NCI-H2107 treated with DMSO at 0.1 percent for 48 hours (cell line): ENCODE results near the gene KRT85.

Source experiments
- DNase-seq: peaks from one replicate; lab custom pipeline; 2025; ENCODE audit not compliant: unreplicated experiment; lab: John Stamatoyannopoulos, UW

The KRT85 gene

DNA sequence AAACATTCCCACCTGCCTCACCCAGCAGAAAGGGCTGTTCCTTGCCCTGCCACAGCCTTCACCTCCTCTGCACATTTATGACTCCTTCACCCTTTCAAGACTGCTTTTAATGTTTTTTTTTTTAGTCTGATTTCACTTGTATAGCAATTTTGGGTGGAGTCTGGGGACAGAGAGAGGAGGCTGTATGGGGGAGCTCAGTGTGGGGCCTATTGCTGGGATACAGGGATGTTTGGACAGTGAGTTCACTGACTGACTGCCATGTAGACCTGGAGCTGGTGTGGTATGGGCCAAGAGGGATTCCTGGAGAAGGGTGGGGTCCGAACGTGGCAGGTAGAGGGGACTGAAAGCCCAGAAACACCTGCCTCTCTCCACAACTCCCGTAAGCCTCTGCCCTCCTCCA lies 1.9 kb upstream of the KRT85 start:
- no peak for DNase-seq

DNA sequence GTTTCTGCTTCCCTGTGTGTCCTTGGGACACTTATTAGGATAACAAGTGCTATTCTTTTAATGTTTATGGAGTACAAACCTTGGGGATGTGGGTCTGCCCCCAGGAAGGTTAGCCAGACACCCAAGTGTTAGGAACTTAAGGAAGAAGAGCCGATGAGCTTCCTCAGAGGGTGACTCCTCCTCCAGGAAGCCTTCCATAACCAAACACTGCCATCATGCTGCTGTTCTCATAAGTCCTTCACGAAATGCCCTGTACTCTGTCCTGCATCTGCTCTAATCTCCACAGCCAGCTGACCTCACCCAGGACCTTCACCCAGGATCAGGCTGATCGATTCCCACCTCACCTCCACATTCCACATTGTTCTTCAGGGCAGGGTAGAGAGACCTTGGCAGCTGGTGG lies 1.2 kb upstream of the KRT85 start:
- DNase-seq = no peak

DNA sequence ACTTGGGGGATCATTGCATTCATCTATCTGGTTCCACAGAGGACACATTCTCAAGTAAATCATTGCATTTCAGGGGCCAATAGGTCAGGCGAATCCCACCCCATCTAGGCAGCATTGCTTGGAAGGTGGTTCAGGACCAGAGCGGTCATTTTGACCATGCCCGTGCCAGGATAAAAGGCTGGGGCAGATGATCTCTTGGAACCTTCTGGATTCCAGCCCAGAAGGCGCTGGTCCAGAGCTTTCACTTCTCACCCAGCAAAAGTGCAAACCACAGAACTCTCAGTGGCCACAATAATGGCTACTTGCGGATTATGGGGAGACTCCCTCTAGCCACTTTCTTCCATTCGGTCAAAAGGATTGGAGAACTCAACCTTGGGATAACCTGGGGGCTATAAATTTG lies 595 bp upstream of the KRT85 start:
- DNase-seq = no peak

DNA sequence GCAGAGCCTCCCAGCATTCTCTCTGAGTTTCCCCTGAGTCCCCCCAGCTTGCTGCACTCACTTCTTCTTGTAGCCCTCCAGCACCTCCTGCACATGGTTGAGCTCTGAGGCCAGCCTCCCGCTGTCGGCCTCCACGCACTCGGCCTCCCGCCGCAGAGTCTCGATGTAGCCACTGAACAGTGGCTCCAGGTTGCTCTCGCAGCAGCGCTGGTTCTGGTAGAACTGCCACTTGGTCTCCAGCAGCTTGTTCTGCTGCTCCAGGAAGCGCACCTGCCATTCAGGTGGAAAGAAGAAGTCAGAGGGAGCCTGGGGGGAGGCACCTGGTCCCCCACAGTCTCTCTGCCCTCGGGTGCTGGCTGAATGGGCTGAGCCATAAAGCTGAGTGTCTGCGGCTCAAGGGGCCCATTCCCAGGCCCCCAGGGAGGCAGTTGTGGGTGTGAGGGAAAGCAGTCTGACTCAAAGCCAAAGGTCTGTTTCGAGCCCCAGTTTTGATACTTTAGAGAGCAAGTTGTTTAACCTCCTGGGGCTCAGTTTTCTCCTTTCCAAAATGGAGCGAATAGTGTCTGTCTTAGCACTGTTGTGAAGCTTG lies 2.3 kb downstream of the KRT85 start:
- peak; percentile 79 for DNase-seq

DNA sequence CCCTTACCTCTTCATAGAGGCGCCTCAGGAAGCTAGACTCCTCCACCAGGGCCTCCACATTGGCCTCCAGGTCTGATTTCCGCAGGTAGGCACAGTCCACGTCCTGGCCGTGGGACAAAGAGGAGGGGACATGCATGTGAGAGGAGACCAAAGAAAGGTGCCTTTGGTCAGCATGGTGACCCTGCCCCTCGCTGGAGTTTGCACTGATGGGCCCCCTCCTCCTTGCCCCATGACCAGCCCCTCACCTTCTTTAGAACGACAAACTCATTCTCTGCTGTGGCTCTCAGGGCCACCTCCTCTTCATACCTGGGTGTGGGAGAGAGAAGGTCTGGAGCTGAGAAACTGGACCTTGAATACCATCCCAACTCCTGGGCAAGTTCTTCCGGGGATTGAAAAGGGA lies 3.2 kb downstream of the KRT85 start:
- DNase-seq = no peak

DNA sequence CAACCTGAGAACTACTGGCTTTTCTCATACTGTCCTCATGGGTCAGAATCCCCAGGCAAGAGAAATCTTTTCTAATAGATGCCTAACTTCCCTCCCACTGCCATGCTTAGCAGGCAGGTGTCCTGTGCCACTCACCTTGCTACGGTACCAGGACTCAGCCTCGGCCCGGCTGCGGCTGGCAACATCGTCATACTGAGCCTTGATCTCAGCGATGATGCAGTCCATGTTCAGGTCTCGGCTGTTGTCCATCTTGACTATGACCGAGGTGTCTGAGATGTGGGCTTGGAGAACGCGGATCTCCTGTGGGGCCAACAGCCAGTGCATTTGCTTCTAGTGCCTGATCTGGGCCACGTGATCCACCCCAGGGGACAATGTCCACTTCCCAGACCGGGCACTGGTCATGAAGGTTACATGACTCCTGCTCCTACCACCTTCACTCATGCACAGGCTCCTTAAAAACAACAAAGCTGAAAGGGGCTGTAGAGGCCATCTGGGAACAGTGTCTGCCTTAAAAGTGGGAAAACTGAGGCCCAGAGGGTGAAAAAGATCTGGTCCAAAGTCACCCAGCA lies 4.1 kb downstream of the KRT85 start:
- DNase-seq = no peak

DNA sequence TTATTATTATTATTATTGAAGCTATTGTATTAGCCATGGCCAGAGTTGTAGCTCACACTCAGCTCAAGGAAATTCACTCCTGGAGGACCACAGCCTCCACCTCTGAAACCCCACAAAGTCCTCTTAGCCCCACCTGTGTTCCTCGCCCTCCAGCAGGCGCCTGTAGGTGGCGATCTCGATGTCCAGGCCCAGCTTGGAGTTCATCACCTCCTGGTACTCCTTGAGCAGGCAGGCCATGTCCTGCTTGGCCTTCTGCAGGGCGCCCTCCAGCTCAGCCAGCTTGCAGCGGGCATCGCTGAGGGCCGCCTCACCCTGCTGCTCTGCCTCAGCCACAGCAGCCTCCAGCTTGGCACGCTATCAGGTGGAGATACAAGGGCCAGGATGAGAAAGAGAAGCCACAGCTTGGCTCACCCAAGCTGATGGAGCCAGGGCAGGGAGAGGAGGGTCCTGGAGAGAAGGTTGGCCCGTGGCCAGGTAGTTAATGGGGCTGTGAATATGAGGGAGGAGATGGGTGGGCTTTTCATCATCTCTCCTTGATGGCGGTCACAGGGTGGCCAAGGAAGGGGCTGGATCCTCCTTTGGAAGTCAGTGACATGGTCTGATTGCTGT lies 5.1 kb downstream of the KRT85 start:
- DNase-seq = no peak

DNA sequence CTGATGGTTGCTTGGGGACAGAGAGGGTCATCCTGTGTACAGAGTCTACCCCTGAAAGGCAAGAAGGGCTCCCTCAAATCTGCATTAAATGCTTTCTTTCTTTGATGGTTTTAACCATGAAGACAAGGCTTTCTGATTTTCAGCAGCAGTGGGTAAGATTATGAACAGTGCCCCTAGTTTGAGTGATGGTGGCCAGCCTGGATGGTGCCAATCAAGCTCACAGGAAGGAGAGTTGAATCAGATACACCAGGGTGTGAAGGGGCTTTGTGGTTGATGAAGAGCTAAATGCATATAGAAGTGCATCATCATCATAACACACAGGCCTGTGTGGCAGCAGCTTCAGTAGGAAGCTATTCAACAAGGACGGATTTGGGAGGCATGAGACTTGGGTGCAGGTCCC lies 5.7 kb downstream of the KRT85 start:
- no peak for DNase-seq

DNA sequence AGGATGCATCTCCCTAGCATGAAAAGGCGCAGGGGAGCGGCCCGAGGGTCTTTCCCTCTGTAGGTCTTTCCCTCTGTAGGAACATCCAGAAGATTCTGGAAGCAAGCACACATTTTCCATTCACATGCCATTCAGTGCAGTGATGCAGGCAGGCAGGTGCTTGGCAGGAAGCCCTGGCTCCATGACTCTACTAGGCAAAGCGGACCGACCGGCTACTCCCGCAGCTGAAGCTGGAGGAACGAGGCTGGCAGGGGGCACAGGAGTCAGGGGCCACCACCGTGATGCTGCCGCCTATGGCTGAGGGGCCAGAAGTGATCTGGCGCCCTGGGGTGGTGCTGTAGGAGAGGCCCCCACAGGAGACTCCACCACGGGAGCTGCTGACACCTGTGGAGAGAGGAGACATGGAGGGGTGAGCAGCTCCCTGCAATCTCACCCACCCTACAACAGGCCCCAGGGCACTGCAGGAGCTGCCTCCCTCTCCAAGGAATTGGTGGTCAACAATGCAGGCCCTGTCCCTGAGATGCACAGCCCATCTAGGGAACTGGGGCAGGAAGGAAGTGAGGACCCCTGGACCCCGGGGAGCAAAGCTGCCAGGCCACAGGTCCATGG lies 6.5 kb downstream of the KRT85 start:
- no peak for DNase-seq

DNA sequence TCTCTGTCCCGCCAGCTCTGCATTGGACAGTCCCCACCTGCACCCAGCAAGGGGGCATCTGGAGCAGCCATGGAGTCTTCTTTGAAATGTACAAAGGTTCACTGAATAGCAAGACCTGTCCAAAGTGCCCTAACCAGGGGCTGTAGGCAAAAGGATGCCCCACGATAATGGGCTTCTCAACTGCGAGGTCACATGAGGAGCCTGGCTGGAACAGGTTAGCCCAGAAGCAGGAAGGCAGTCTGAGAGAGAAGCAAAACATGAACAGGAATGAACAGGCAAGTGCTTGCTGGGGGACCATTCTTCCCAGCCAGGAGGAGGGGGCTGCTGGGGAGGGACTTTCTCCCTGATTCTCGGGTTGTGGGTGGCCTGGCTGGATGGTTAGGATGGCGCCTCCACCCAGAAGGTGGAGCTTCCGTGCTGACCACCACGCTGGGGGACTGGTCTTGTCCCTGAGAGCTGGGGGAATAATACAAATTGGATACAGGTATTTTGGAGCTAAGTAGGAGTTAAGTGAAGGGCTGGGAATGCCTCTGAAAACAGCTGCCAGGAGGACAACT lies 7.1 kb downstream of the KRT85 start:
- no peak for DNase-seq

DNA sequence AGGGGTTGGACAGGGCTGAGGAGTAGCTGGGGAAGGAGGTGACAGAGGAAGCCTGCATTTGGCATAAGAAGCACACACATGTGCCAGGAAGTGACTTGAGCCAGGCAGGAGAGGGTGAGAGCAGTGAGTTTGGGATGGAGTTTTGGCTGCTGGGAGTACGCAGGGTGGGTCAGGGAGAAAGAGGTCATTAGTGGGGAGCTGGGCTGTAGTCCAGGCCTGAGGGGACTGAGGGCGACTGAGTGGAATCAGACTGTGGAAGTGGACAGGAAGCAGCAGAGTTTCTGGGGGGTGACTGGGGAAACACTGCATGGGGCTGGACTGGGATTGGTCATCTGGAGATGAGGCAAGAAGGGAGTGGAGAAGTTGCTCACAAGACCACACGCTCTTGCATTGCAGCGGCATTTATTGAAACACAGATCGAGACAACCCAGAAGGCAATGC lies 7.6 kb downstream of the KRT85 start:
- no peak for DNase-seq

DNA sequence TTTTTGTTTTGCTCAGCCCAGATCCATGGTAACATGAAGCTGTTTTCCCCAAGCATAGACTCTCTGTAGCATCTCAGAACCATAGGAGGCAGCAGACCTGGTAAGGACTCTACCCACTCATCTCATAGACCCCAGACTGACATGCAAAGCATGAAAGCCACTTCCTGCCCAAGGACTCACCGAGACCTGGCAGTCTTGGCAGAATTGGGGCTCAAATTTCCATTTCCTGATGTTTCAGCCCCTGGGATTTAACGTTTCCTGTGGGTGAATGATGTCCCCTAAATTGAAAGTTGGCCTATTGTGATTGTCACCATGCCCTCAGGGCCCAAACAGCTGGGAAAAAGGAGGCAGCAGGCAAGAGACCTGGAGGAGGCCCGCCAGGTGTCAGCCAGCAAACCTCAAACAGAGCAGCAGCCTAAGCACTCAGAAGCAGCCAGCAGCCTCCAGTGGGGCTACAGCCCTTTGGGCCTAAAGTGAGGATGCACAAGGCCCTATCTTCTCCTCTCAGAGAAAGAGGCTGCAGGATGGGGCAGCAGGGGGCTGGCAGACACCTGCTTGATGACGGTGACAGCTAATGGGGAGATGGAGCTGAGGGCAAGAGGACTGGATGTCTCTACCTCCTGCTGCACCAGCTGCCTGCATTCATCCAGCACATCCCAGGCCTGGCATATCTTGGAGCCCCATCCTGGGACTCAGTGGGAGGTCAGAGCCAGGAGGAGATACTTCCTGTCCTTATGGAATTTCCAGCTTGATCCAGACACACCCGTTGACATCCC lies 8.5 kb downstream of the KRT85 start:
- no peak for DNase-seq

DNA sequence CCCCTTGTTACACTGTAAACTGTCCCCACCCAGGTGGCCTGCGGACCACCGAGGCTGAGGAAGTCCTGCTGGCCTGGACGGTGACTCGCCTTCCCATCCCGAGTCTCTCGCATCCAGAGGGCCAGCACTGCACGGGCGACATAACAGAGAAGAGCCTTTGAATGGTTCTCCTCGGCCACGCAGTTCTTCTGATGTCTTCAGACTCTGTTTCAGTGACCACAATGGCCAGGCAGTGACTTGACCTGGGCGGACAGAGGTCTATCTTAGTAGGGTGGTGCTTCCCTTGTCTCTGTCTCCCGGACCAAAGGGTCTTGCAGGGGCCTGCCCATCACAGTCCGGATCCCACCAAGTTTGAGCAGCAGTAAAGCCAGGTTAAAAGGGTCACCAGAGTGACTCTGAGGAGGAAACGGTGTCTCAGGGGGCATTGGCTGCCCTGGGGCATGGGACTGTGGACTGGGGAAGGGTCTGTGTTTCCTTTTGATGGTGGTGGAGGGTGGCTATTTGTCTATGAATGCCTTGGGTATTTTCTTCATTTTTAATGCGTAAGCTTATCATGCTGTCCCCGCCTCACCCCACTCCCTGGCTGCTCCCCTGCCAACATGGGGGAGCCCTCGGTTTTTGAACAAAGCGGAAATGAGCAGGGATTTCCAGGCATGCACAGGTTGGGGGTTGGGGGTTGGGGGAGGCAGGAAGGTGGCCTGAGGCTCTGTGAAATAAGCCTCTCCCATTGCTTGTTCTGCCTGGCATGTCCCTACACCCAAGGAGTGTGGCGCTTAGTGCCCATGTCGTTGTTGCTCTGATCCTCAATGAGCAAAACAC lies 10.3 kb downstream of the KRT85 start:
- DNase-seq = no peak

DNA sequence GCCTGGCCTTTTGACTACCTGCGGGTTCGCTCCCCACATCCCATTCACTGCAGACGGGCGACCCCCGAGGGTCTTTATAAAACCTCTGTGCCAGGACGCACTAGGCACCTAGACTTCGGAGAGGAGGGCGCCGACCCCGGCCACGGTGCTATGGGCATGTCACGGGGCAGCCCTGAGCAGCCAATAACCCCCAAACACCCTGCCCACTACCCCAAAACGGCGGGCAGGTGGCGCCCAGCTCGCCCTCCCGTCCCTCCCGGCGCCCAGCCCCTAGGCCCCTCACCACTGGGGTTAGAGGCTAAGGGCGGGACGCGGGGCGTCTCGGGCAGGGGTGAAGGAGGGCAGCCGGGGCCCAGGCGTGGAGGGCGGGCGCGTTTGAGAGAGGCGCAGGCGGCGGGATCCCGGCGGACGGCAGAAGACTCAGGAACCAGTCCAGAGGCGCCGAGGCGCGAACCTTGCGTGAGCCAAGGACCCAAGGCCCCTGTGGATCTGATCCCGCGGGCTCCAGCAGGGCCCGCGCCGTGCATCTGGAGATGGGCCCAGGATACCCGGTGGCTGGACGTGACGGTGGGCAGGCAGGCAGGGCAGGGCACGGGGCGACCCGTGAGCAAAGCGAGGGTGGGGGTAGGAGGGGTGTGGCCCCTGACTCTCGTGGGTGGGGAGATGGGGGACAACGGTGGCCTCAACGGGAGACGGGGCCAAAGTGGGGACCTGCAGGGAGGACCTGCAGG lies 11.1 kb downstream of the KRT85 start:
- DNase-seq = no peak

DNA sequence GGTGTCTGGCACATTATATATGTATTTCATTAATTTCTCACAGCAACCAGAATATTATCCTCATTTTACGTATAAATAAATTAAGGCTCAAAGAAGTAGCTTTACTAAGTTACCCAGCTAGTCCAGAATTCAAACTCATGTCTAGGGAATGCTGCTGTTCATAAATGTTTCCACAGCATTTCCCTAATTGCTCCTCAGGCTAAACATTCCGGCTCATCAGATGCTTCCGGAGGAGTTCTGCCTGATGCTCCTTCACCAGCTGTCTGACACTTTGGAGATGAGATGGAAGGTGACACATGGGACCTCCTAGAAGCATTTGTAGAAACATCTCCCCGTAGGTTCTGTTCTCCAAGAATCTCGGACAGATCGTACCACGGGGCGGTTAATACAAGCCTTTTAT lies 12.1 kb downstream of the KRT85 start:
- DNase-seq = no peak

DNA sequence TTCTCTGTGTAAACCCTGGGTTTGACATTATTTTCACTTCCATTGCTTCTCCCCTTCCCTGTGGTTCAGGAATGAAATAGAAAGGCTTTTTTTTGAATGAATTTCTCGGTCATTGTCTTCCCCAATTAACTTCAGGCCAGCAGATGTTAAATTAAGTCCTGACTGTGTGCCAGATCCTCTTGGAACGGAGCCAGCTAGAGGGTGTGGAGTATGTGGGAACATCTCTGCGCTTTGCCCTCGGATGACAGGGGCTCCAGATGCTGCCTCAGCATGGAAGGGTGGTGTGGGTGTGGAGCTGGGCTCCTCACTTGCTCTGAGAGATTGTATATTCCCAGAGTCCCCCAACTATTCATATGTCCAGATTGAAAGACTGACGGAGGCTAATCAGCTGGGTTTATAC lies 13.1 kb downstream of the KRT85 start:
- DNase-seq = no peak

DNA sequence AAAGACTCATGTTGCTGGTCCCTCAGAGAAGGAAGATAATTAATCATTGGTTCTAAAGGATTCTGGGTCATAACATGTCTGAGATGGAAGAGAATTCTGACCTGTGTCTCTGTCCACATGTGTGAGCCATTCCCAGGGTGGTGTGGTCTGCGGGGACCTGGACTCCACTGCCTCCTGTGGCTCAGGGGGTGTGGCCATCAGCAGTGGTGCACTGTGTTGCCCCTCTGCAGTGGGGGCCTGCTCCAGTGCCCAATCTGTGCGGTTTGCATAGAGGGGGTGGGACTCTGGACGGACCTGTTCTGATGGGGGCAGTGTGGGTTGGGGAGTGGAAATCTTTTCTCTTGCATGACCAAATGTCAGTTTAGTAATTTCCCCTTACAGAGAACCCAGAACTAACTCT lies 13.5 kb downstream of the KRT85 start:
- no peak for DNase-seq

DNA sequence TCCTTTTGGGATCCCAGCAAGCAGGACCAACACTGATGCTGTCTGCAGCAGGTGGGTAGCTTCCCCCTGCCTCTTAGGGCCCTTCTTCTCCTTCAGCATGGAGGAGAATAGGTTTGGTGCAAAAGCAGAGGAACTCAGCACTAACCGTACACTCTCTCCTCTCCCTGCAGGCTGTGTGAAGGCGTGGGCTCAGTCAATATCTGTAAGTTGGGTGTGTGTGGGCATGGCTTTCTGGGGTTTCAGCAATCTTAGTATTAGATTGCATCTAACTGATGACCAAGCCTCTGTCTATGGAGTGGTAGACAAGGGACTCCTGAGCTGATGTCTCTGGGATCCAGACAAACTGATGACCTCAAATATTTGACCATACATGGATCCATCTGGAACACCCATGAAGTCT lies 14.3 kb downstream of the KRT85 start:
- no peak for DNase-seq

DNA sequence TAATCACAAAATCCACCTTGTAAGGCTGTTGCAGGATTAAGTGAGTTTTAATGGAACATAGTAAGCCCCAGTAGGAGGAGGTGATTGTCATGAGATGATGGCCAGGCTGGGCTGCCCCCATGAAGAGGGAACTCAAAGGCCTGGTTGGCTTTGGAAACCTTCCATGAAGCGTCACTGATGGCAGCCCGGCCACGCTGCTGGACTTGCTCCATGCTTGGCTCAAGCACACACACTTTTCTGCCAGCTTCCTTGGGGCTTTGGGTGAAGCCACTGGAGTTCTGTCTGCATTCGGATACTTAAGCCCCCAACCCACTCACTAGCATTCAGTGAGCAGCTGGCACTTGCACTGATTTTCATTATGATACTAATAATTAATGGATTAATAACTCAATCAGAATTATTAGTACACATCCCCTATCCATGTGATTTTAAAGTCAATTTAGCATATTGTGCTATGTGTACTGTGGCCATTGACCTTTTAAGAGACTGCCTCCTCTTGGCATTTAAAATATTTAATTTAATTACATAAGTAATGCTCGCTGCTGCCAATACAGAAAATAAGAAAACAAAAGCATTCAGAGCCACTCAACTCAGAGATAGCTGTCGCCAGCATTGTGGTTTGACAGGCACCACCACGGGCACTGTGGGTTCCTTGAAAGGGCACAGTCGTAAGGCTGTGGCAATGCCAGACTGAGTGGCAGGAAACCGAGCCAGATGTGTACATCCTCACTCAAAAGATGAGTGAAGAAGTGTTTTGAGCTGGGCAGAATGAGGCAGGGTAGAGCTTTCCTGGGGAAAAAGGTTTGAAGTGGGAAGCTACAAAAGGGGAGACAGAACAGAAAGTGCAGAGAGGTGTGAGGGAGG lies 15.9 kb downstream of the KRT85 start:
- DNase-seq = no peak
